ENCODE measurements around the gene GFER. TPM values are rescaled to one million over a fixed set of nuclear protein-coding genes. Genes with fewer than 3 reads are reported as not detected.

The GFER gene
- polyA plus RNA-seq (2013) = 38.2 and 39.4 TPM in 2 replicates

GRCh38 chr16:1983544-1984346, at the start of gene GFER:
TSS of gene GFER (plus strand) at chr16:1984193. CDS start at chr16:1984219, 26 bp downstream.
- peak within 1 kb of the TSS; percentile 89 for H3K4me3 ChIP-seq (ENCODE audit: low read depth, low read length)
- peak within 1 kb of the TSS; percentile 75 for H3K18ac ChIP-seq (ENCODE audit: low read length)
- peak; percentile 93 to 96 for DNase-seq
- peak within 1 kb of the TSS; percentile 82 for H3K9ac ChIP-seq (ENCODE audit: low read length)
- H3K4me2 ChIP-seq (ENCODE audit: low read length) = peak within 1 kb of the TSS; percentile 98
- H3K9me3 ChIP-seq (ENCODE audit: insufficient read depth, low read depth, low read length) = peaks cover 8% of the 10 kb centered on the region
- peak within 1 kb of the TSS; percentile 69 for H2AFZ ChIP-seq (ENCODE audit: insufficient read depth, low read length, poor library complexity)
- WGBS (ENCODE audit: extremely low coverage, insufficient coverage, insufficient read length) = no CpG with 5 or more reads among the region's 109 CpGs
- H4K8ac ChIP-seq (ENCODE audit: low read depth, low read length) = peak within 1 kb of the TSS; percentile 97
- peaks cover 2% of the 10 kb centered on the region for H3K79me2 ChIP-seq (ENCODE audit: control insufficient read depth, insufficient read depth, low read length, poor library complexity)
- peak within 1 kb of the TSS; percentile 41 for H2AK5ac ChIP-seq (ENCODE audit: low read length)
- H3K4ac ChIP-seq (ENCODE audit: low read depth, low read length) = peak within 1 kb of the TSS; percentile 66
- H3K27ac ChIP-seq (ENCODE audit: low read depth, low read length) = peak within 1 kb of the TSS; percentile 22
- H2BK120ac ChIP-seq (ENCODE audit: insufficient read depth, low read length, poor library complexity) = peak within 1 kb of the TSS; percentile 44
- H3K79me1 ChIP-seq (ENCODE audit: low read length) = peaks cover 8% of the 10 kb centered on the region
- no peak within 1 kb of the TSS for H2BK5ac ChIP-seq (ENCODE audit: low read depth, low read length, poor library complexity)
- no peak within 1 kb of the TSS for H2BK12ac ChIP-seq (ENCODE audit: low read length)
- peaks cover 16 to 24% of the 10 kb centered on the region in 2 experiments for H3K4me1 ChIP-seq (ENCODE audit: control insufficient read depth in 1 of 2, insufficient read depth in 2 of 2, low read length in 2 of 2)
- H3K23ac ChIP-seq (ENCODE audit: low read length) = no peak within 1 kb of the TSS
- peaks cover 20% of the 10 kb centered on the region in 2 experiments for H3K36me3 ChIP-seq (ENCODE audit: control insufficient read depth in 1 of 2, insufficient read depth in 2 of 2, low read length in 2 of 2)
- H3K27me3 ChIP-seq (ENCODE audit: insufficient read depth, low read length) = peaks cover 39% of the 10 kb centered on the region
- H3K14ac ChIP-seq (ENCODE audit: low read length) = peak within 1 kb of the TSS; percentile 96
- H4K91ac ChIP-seq (ENCODE audit: low read depth, low read length) = peak within 1 kb of the TSS; percentile 82
- peak within 1 kb of the TSS; percentile 76 for H4K12ac ChIP-seq (ENCODE audit: low read depth, low read length)

GRCh38 chr16:1936945-1937479, 47.0 kb upstream of the GFER start:
- Histone ChIP-seq H2AFZ (ENCODE audit: insufficient read depth, low read length, poor library complexity) (no peak overlapping the region), H4K8ac (ENCODE audit: low read depth, low read length) (no peak overlapping the region), H4K12ac (ENCODE audit: low read depth, low read length) (no peak overlapping the region), H2BK12ac (ENCODE audit: low read length) (no peak overlapping the region), H3K9me3 (ENCODE audit: insufficient read depth, low read depth, low read length) (no peaks in the 10 kb centered on the region), H3K4me3 (ENCODE audit: low read depth, low read length) (no peak overlapping the region), H3K79me2 (ENCODE audit: control insufficient read depth, insufficient read depth, low read length, poor library complexity) (no peaks in the 10 kb centered on the region), H2BK120ac (ENCODE audit: insufficient read depth, low read length, poor library complexity) (no peak overlapping the region), H3K23ac (ENCODE audit: low read length) (no peak overlapping the region), H3K4ac (ENCODE audit: low read depth, low read length) (no peak overlapping the region), H4K91ac (ENCODE audit: low read depth, low read length) (no peak overlapping the region), H3K4me2 (ENCODE audit: low read length) (no peak overlapping the region), H2AK5ac (ENCODE audit: low read length) (no peak overlapping the region), H2BK5ac (ENCODE audit: low read depth, low read length, poor library complexity) (no peak overlapping the region), H3K27me3 (ENCODE audit: insufficient read depth, low read length) (no peaks in the 10 kb centered on the region), H3K36me3 (ENCODE audit: control insufficient read depth in 1 of 2, insufficient read depth in 2 of 2, low read length in 2 of 2) (peaks cover 24 to 27% of the 10 kb centered on the region in 2 experiments), H3K9ac (ENCODE audit: low read length) (no peak overlapping the region), H3K4me1 (ENCODE audit: control insufficient read depth in 1 of 2, insufficient read depth in 2 of 2, low read length in 2 of 2) (peaks cover 16 to 18% of the 10 kb centered on the region in 2 experiments), H3K14ac (ENCODE audit: low read length) (no peak overlapping the region), H3K79me1 (ENCODE audit: low read length) (no peaks in the 10 kb centered on the region), H3K27ac (ENCODE audit: low read depth, low read length) (no peak overlapping the region), H3K18ac (ENCODE audit: low read length) (no peak overlapping the region)
- DNase-seq = no peak
- no CpG with 5 or more reads among the region's 11 CpGs for WGBS (ENCODE audit: extremely low coverage, insufficient coverage, insufficient read length)

GRCh38 chr16:1938316-1938715, 45.7 kb upstream of the GFER start:
- H3K27me3 ChIP-seq (ENCODE audit: insufficient read depth, low read length) = no peaks in the 10 kb centered on the region
- peaks cover 3% of the 10 kb centered on the region for H3K79me2 ChIP-seq (ENCODE audit: control insufficient read depth, insufficient read depth, low read length, poor library complexity)
- H3K4ac ChIP-seq (ENCODE audit: low read depth, low read length) = no peak overlapping the region
- H3K9ac ChIP-seq (ENCODE audit: low read length) = no peak overlapping the region
- H3K4me2 ChIP-seq (ENCODE audit: low read length) = no peak overlapping the region
- no peak overlapping the region for H4K8ac ChIP-seq (ENCODE audit: low read depth, low read length)
- H2BK12ac ChIP-seq (ENCODE audit: low read length) = no peak overlapping the region
- H2AFZ ChIP-seq (ENCODE audit: insufficient read depth, low read length, poor library complexity) = no peak overlapping the region
- no peak for DNase-seq
- H3K4me3 ChIP-seq (ENCODE audit: low read depth, low read length) = peak overlapping the region; percentile 34
- no peak overlapping the region for H4K12ac ChIP-seq (ENCODE audit: low read depth, low read length)
- H3K14ac ChIP-seq (ENCODE audit: low read length) = no peak overlapping the region
- no CpG with 5 or more reads among the region's 10 CpGs for WGBS (ENCODE audit: extremely low coverage, insufficient coverage, insufficient read length)
- no peak overlapping the region for H2BK120ac ChIP-seq (ENCODE audit: insufficient read depth, low read length, poor library complexity)
- H3K79me1 ChIP-seq (ENCODE audit: low read length) = peaks cover 6% of the 10 kb centered on the region
- H4K91ac ChIP-seq (ENCODE audit: low read depth, low read length) = no peak overlapping the region
- H2AK5ac ChIP-seq (ENCODE audit: low read length) = no peak overlapping the region
- no peak overlapping the region for H3K27ac ChIP-seq (ENCODE audit: low read depth, low read length)
- no peak overlapping the region for H2BK5ac ChIP-seq (ENCODE audit: low read depth, low read length, poor library complexity)
- peaks cover 24 to 27% of the 10 kb centered on the region in 2 experiments for H3K36me3 ChIP-seq (ENCODE audit: control insufficient read depth in 1 of 2, insufficient read depth in 2 of 2, low read length in 2 of 2)
- H3K4me1 ChIP-seq (ENCODE audit: control insufficient read depth in 1 of 2, insufficient read depth in 2 of 2, low read length in 2 of 2) = peaks cover 22 to 24% of the 10 kb centered on the region in 2 experiments
- H3K18ac ChIP-seq (ENCODE audit: low read length) = no peak overlapping the region
- no peak overlapping the region for H3K23ac ChIP-seq (ENCODE audit: low read length)
- no peaks in the 10 kb centered on the region for H3K9me3 ChIP-seq (ENCODE audit: insufficient read depth, low read depth, low read length)

GRCh38 chr16:1938910-1939309, 45.1 kb upstream of the GFER start:
- WGBS (ENCODE audit: extremely low coverage, insufficient coverage, insufficient read length) = no CpG with 5 or more reads among the region's 17 CpGs
- peaks cover 24 to 27% of the 10 kb centered on the region in 2 experiments for H3K36me3 ChIP-seq (ENCODE audit: control insufficient read depth in 1 of 2, insufficient read depth in 2 of 2, low read length in 2 of 2)
- no peak overlapping the region for H4K91ac ChIP-seq (ENCODE audit: low read depth, low read length)
- no peak overlapping the region for H3K27ac ChIP-seq (ENCODE audit: low read depth, low read length)
- H3K4me2 ChIP-seq (ENCODE audit: low read length) = no peak overlapping the region
- no peak overlapping the region for H2BK120ac ChIP-seq (ENCODE audit: insufficient read depth, low read length, poor library complexity)
- no peak overlapping the region for H2BK5ac ChIP-seq (ENCODE audit: low read depth, low read length, poor library complexity)
- H3K9me3 ChIP-seq (ENCODE audit: insufficient read depth, low read depth, low read length) = no peaks in the 10 kb centered on the region
- H3K79me1 ChIP-seq (ENCODE audit: low read length) = peaks cover 7% of the 10 kb centered on the region
- H4K8ac ChIP-seq (ENCODE audit: low read depth, low read length) = no peak overlapping the region
- H3K9ac ChIP-seq (ENCODE audit: low read length) = no peak overlapping the region
- no peak overlapping the region for H4K12ac ChIP-seq (ENCODE audit: low read depth, low read length)
- H3K23ac ChIP-seq (ENCODE audit: low read length) = no peak overlapping the region
- H3K4ac ChIP-seq (ENCODE audit: low read depth, low read length) = no peak overlapping the region
- peaks cover 3% of the 10 kb centered on the region for H3K79me2 ChIP-seq (ENCODE audit: control insufficient read depth, insufficient read depth, low read length, poor library complexity)
- H3K18ac ChIP-seq (ENCODE audit: low read length) = no peak overlapping the region
- no peaks in the 10 kb centered on the region for H3K27me3 ChIP-seq (ENCODE audit: insufficient read depth, low read length)
- H2AK5ac ChIP-seq (ENCODE audit: low read length) = no peak overlapping the region
- no peak overlapping the region for H3K14ac ChIP-seq (ENCODE audit: low read length)
- no peak for DNase-seq
- H3K4me1 ChIP-seq (ENCODE audit: control insufficient read depth in 1 of 2, insufficient read depth in 2 of 2, low read length in 2 of 2) = peaks cover 22 to 26% of the 10 kb centered on the region in 2 experiments
- H2AFZ ChIP-seq (ENCODE audit: insufficient read depth, low read length, poor library complexity) = no peak overlapping the region
- no peak overlapping the region for H2BK12ac ChIP-seq (ENCODE audit: low read length)
- no peak overlapping the region for H3K4me3 ChIP-seq (ENCODE audit: low read depth, low read length)
